Activated CD8-positive, alpha-beta memory T cell treated with anti-CD3 and anti-CD28 coated beads, Interleukin-2, amount 50 U/mL, for 24 hours (primary cell): ENCODE data around the gene ADAM15.

ENCODE experiments used
- DNase-seq: peaks from one replicate; pipeline ENCODE4 v3.0.0-alpha.2; 2020; ENCODE audit errors: extremely low read depth

ADAM15 gene

GRCh38 chr1:155052439-155053395 lies 1.6 kb downstream of the ADAM15 start:
- DNase-seq, result no peak

GRCh38 chr1:155053531-155054105 lies 2.5 kb downstream of the ADAM15 start:
- DNase-seq, result no peak

DNA sequence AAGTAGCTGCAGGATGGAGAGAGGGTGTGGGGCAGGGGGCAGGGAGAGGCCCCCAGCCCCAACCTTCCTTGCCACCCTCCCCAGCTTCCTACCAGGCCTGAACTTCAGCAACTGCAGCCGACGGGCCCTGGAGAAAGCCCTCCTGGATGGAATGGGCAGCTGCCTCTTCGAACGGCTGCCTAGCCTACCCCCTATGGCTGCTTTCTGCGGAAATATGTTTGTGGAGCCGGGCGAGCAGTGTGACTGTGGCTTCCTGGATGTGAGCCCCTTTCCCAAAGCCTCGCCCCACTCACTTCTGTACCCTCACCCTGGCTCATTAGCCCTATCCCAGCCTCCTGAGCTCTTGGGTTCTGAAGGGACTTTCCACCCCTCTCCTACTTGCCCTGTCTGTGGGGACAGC lies 6.0 kb downstream of the ADAM15 start:
- DNase-seq, result no peak

DNA sequence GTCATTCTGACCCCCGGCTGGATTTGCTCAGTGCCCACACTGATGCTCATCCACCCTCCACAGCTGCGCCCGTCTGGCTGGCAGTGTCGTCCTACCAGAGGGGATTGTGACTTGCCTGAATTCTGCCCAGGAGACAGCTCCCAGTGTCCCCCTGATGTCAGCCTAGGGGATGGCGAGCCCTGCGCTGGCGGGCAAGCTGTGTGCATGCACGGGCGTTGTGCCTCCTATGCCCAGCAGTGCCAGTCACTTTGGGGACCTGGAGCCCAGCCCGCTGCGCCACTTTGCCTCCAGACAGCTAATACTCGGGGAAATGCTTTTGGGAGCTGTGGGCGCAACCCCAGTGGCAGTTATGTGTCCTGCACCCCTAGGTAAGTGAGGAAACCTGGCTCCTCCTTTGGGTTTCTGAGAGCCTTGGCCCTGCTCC lies 6.7 kb downstream of the ADAM15 start:
- DNase-seq, result no peak

DNA sequence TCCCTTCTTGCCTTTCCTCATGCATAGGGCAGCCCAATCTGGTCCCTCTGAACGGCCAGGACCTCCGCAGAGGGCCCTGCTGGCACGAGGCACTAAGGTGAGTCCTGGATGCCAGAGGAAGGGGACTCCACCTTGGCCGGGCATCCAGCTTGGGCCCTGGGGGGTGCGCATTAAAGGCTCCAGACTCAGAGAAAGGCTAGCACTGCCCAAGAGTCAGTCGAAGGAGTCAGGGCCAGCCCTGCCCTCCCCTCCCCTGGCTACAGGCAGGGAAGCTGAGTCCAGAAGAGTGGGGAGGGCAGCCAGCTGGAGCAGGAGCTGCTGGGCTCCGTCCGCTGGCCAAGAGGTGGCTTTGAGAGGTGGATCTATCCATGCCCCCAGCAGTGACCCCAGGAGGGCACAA lies 9.6 kb downstream of the ADAM15 start:
- no peak for DNase-seq

- peak; percentile 85 for DNase-seq
Observed at GRCh38 chr1:155061381-155062150, 10.4 kb downstream of the ADAM15 start.

- DNase-seq, result no peak
Observed at GRCh38 chr1:155062151-155062686, 11.1 kb downstream of the ADAM15 start.

- peak; percentile 37 for DNase-seq
Observed at GRCh38 chr1:155062702-155063411, 11.7 kb downstream of the ADAM15 start.

- peak; percentile 62 for DNase-seq
Observed at GRCh38 chr1:155063550-155064110, 12.5 kb downstream of the ADAM15 start, which contains the start of gene EFNA4. Gene EFNA4 (plus strand): TSS chr1:155063740. CDS start chr1:155063824, 84 bp downstream.

- no peak for DNase-seq
Observed at GRCh38 chr1:155064111-155064831, 13.2 kb downstream of the ADAM15 start.

DNA sequence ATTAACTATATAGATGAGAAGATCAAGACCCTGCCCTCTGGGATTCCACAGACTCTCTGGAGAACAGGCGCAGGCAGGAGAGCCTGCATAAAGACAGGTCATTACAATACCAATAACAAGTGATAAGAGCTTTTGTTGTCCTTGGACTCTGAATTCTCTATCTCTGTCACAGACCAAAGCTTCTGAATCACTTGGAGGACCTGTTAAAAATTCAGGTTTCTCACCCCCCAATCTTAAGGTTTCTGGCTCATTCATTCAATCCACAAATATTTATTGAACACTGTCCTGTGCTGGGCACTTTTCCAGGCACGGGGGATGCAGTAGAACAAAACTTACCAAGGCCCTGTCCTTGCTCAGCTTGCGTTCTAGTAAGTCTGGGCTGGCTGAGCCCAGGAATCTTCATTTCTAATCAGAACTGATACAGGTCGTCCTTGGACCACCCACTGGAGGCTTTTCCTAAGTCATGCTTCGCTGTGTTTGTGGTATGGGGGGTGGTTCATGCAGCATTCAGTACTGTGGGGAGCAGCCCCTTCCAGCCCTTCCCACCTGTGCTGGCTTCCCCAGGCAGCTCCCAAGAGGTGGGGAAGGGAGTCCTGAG lies 13.8 kb downstream of the ADAM15 start:
- no peak for DNase-seq

DNA sequence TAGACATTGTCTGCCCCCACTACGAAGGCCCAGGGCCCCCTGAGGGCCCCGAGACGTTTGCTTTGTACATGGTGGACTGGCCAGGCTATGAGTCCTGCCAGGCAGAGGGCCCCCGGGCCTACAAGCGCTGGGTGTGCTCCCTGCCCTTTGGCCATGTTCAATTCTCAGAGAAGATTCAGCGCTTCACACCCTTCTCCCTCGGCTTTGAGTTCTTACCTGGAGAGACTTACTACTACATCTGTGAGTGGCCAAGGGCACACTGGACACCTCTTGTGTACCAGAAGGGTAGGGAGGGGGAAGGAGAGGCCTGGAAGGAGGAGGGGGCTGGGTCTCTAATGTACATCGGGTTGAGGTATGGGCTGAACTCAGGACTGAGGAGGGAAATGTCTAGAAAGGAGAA lies 15.7 kb downstream of the ADAM15 start:
- no peak for DNase-seq

- no peak for DNase-seq
Observed at GRCh38 chr1:155068599-155068998, 17.5 kb downstream of the ADAM15 start.

DNA sequence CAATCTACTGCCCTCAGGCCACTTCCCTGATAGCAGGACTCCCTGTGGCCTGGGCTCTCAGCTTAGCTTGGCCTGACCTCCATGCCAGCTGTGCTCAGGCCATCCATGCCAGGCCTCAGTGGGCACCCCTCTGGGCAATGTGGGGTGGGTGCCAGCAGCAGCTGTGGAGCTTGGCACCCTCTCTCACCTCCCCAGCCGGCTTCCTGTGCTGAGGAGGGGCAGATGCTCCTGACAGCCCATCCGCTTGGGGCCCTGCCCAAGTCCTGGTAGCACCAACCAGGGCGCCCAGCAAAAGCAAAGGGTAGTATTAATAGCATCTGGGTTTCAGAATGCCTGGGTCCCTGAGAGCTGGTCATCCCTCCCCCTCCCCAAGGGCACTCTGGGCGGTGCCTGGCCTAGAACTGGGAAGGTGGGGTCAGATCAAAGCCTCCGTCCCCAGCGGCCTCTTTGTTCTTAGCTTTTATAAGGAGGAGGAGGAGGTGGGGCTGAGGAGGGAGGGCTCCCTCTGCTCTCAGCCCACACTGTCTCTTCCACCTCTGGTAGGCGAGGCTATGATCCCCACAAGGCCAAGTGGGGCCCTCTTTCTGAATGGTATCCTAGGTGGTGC lies 18.5 kb downstream of the ADAM15 start:
- no peak for DNase-seq

DNA sequence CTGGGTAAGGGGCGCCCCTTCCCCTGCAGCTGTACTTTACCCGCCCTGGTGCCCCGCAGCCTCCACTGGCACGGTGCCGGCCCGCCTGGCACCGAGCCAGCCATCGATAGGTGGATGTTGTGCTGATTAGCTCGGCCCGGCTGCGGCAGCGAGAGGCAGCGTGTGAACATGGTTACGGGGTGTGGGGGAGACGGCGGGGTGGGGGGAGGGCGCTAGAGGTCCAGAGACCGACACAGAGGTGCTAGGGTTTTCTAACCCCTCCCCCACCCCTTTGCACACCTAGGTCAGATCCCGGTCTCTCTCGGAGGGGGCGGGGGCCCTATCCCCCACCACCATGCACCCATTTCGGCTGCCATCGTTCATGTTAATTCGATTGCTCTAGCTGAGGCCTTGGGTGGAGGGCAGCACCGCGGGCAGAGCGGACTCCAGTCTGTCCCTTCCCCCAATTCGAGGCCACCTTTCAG lies 19.1 kb downstream of the ADAM15 start:
- no peak for DNase-seq

DNA sequence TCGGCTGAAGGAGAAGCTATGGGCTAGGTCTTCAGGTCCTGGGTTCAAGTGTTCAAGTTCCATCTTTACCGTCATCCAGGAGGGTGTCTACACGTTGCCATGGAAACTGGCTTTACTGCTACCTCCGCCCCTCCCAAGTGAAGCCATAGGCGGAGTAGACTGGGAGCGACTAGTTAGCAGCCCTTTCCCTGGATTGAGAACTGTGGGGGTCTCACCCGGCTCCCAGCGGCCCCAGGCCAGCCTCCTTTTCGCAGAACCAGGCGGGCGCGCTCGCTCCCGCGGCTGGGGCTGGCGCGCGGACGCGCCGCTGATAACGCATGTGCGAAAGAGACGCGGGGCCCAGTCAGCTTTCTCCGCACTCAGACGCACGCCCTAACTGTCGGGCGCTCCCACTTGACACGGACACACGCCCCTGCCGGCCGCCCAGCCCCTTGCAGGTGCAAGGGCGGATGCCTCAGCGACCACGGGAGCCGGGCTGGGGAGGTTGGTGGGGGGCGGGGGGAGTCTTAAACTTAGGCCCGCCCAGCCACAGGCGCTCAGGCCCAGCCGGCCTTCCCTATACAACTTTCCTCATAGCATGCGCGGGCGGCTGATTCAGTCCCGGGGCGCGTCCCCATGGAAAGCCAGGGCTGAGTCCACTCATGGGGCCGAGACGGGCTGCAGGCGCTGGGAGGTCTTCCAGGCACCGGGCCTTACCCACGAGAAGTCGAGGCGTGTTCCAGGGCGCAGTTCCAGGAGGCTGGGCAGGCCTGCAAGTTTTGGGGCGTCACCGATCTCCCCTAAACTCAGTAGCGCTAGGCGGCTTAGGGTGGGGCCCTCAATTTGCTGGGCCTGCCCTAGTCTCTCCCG lies 19.8 kb downstream of the ADAM15 start:
- DNase-seq, result peak; percentile 53

DNA sequence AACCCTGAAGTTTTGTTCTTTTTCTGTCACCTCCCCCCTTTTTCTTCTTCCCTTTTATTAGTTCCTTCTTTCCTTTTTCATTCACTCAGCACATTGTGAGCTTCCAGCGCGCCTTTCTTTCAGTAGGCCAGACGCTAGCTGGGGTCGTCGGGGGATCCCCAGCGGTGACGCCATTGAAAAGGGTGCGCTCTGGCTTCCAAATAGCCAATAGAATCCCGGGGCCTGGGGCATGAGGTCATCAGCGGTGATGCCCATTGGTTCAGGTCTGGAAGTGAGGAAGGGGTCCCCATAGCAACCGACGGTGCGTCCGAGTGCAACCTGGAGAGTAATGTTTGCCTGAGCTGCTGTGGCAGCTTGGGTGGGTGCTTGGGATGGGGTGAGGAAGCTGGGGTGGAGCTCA lies 20.6 kb downstream of the ADAM15 start:
- DNase-seq, result no peak

GRCh38 chr1:155072531-155073289 lies 21.6 kb downstream of the ADAM15 start:
- no peak for DNase-seq
